BJ (cell line): ENCODE results near the gene RNF11. TPM values are rescaled to one million over a fixed set of nuclear protein-coding genes. Genes with fewer than 3 reads are reported as not detected.

ENCODE experiments used
- CTCF ChIA-PET: fragments of 350-600 bp; formaldehyde crosslinking; extraction: SDS; loops from one replicate; lab custom pipeline; 2021; ENCODE audit warnings: antibody characterized with exemption, inconsistent platforms; lab: Yijun Ruan, JAX
- POLR2A ChIA-PET: fragments of 300-600 bp; sonication (Branson Sonifier 250); formaldehyde crosslinking; extraction: SDS; loops from one replicate; lab custom pipeline; 2021; ENCODE audit warnings: antibody characterized with exemption; lab: Charles Lee
- DNase-seq: peaks from one replicate; pipeline ENCODE4 v3.0.0-alpha.2; 2011; ENCODE audit warnings: low read depth
- H3K27me3 ChIP-seq: 2 replicates; pipeline ENCODE4 v1.6.0; 2011; ENCODE audit warnings: low read length; ENCODE audit not compliant: control insufficient read depth, insufficient read depth
- H3K36me3 ChIP-seq: 2 replicates; pipeline ENCODE4 v1.5.1; 2011; ENCODE audit warnings: low read length; ENCODE audit not compliant: control insufficient read depth, insufficient read depth
- H3K4me3 ChIP-seq: 2 replicates; pipeline ENCODE4 v1.5.1; 2011; ENCODE audit warnings: low read depth, mild to moderate bottlenecking, control low read depth, low read length
- polyA plus RNA-seq: library from polyadenylated mRNA; depleted of rRNA; stranded (reverse); fragments of >200 nt; gene quantifications from 2 replicates; pipeline ENCODE4 v1.2.3, GENCODE V29; 2011
- TF ChIP-seq, protein P1 (sequence below): IDR thresholded peaks from 2 replicates; pipeline ENCODE4 v1.5.1; 2011; ENCODE audit warnings: low read depth, mild to moderate bottlenecking, control low read depth, inconsistent platforms, low read length, moderate library complexity; ENCODE audit not compliant: insufficient read depth

The RNF11 gene
- polyA plus RNA-seq, 1 experiment = 81.5 TPM

DNA sequence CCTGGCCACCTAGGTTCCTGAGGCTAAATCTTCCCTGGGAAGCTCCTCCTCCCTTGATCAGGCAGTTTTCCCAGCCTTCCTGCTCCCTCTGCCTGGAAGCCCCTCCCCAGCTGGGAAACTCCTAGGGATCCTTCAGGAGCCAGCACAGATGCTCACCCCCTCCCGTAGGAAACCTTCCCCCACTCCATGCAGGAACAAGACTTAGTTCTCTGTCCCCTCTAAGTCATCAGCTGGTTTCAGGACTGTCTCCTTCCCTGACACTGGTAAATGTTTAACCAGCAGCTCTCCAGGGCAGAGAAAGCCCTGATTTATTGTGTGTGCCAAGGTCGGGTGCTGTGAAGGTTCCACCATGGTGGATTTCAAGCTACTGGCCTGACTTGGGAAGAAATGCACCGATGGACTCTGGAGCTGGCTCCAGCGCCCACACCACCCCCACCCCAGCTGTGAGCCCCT, 69.3 kb downstream of the RNF11 start:
- Histone ChIP-seq H3K27me3 (no peaks in the 10 kb centered on the region; the same call in 1 of the 2 replicates), H3K36me3 (no peaks in the 10 kb centered on the region), H3K4me3 (no peak overlapping the region)
- no peak for DNase-seq
- TF ChIP-seq, protein P1, sequence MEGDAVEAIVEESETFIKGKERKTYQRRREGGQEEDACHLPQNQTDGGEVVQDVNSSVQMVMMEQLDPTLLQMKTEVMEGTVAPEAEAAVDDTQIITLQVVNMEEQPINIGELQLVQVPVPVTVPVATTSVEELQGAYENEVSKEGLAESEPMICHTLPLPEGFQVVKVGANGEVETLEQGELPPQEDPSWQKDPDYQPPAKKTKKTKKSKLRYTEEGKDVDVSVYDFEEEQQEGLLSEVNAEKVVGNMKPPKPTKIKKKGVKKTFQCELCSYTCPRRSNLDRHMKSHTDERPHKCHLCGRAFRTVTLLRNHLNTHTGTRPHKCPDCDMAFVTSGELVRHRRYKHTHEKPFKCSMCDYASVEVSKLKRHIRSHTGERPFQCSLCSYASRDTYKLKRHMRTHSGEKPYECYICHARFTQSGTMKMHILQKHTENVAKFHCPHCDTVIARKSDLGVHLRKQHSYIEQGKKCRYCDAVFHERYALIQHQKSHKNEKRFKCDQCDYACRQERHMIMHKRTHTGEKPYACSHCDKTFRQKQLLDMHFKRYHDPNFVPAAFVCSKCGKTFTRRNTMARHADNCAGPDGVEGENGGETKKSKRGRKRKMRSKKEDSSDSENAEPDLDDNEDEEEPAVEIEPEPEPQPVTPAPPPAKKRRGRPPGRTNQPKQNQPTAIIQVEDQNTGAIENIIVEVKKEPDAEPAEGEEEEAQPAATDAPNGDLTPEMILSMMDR = no peak
- CTCF ChIA-PET = interaction anchor here (1.0 to 3.4 kb wide), 4 partner anchors 10 to 531 kb away, joined by 3 to 41 read pairs (median 3); no protein-coding TSS in a partner anchor
- POLR2A ChIA-PET = no interaction called here

DNA sequence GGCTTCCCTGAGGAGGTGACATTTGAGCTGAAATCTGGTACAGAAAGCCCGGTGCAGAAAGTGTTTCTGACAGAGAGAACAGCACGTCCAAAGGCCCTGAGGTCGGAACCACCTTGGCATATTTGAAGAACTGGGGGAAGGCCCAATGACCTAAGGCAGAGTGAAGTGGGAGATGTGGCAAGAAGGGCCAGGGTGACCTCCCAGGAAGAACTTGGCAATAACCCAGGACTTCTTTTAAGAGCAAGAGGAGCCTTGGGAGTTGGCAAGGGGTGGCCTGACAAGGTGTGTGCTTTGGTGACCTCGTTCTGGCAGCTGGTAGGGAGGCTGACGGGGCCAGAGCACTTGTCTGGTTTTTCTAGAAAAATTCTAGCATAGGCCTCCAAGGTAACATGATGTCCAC, 70.9 kb downstream of the RNF11 start:
- TF ChIP-seq, protein P1 = no peak
- H3K36me3 ChIP-seq = no peaks in the 10 kb centered on the region
- ChIA-PET CTCF (interaction anchor here (1.2 to 3.4 kb wide), 2 partner anchors 11 to 19 kb away, joined by 3 to 41 read pairs; no protein-coding TSS in a partner anchor), POLR2A (no interaction called here)
- no peak for DNase-seq
- no peaks in the 10 kb centered on the region for H3K27me3 ChIP-seq
- H3K4me3 ChIP-seq = no peak overlapping the region

DNA sequence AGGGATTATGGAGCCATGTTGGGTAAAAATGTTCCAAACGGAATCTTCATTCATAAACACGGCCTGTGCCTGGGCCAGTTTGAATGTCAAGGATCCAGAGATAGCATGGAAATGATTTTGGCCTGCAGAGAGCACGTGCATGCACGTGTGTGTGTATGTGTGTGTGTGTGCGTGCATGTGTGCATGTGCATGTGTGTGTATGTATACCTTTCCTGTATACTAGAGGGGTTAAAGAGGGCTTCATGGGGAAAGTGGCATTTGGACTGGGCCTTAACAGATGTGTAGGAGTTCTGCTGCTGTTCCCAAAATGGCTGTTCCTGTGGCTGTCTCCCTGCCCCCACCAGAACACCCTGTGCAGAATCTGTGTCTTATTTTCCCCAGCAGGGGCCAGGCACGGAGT, 72.6 kb downstream of the RNF11 start:
- no peaks in the 10 kb centered on the region for H3K36me3 ChIP-seq
- TF ChIP-seq, protein P1 = no peak
- DNase-seq = no peak
- POLR2A ChIA-PET = no interaction called here
- CTCF ChIA-PET = no interaction called here
- H3K4me3 ChIP-seq = no peak overlapping the region
- H3K27me3 ChIP-seq = no peaks in the 10 kb centered on the region

DNA sequence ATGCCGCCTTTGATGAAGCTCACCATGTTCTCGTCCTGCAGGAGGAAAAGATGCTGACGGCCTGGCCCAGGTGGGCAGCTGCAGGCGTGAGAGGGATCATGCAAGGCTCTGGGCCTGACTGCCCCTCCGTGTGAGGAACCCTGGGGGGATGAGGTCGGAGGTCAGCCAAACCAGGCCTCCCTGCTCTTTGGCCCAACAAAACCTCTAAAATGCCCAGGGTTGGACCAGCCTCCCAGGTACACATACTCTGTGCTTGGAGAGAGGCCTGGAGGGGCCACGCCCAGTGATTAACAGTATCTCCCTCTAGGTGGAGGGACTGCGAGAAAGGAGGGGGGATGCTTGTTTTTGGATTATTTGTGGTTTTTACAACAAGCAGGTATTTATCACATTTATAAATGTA, 73.2 kb downstream of the RNF11 start:
- Histone ChIP-seq H3K4me3 (no peak overlapping the region), H3K27me3 (no peaks in the 10 kb centered on the region), H3K36me3 (no peaks in the 10 kb centered on the region)
- TF ChIP-seq, protein P1 = no peak
- POLR2A ChIA-PET = no interaction called here
- CTCF ChIA-PET = interaction anchor here (1.3 kb wide), 1 partner anchor 13 kb away, joined by 5 read pairs; no protein-coding TSS in a partner anchor
- no peak for DNase-seq

DNA sequence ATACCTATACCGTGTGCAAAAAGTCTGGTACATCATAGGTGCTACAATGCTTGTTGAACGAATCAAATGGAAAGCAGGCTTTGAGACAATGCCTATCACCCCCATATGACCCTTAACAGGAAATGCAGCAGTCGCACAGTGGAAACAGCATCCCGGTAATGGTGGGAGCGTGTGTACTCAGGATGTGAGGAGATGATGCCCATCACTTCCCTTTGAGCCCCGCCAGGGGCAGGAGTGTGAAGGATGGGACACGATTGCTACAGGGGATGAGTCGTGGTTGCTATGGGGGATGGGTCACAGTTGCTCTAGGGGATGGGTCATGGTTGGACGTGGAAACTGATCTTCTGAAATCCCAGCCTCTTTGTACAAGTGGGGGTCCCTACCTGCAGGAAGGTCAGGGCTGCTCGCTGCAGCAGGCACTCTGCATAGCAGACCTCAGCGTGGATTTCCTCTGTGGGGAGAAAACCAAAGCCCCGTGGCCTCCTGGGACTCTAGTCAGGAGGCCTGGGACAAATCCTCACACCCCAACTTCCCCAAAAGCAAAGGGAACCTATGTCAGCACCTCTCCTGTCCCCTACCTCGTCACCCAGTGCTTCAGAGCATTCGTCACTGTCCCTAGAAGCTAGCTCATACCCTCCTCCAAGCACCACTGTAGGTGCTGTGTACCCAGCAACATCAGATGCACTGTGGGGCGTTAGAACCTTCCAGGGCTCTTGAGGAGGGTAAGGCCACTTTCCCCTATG, 75.0 kb downstream of the RNF11 start:
- POLR2A ChIA-PET = no interaction called here
- Histone ChIP-seq H3K4me3 (no peak overlapping the region), H3K27me3 (no peaks in the 10 kb centered on the region), H3K36me3 (no peaks in the 10 kb centered on the region)
- TF ChIP-seq, protein P1 = no peak
- CTCF ChIA-PET = no interaction called here
- DNase-seq = no peak
